GM21360 (cell line): ENCODE results near the gene CENPK.
"Not testable (repeated sequence)": the region's sequence is repeated elsewhere in the genome, so short reads cannot be mapped to it uniquely, and the experiment has no call there.

Source experiments
- ATAC-seq: cut with Tn5 transposase; IDR thresholded peaks from one replicate; pipeline ENCODE4 v1.9.1; 2021; ENCODE audit warnings: mild to moderate bottlenecking, moderate library complexity; ENCODE audit not compliant: unreplicated experiment

The CENPK gene

DNA sequence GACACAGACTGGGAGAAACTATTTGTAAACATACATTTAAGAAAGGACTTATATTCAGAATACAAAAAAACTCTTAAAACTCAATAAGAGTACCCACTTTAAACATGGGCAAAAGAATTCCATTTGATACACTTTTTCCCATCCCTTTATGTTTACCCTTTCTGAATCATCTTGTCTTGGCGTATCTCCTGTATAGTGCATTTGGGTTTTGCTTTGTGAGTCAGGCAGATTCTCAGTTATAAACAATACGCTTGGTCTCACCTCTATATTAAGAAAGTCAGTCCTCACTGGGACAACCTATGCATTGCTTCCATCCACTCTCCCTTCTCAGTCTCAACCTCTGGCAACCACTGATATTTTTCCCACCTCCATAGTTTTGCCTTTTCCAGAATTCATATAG is 54.0 kb downstream of the CENPK start:
- no peak for ATAC-seq

GRCh38 chr5:65506961-65507360 is 56.0 kb downstream of the CENPK start:
- no peak for ATAC-seq

DNA sequence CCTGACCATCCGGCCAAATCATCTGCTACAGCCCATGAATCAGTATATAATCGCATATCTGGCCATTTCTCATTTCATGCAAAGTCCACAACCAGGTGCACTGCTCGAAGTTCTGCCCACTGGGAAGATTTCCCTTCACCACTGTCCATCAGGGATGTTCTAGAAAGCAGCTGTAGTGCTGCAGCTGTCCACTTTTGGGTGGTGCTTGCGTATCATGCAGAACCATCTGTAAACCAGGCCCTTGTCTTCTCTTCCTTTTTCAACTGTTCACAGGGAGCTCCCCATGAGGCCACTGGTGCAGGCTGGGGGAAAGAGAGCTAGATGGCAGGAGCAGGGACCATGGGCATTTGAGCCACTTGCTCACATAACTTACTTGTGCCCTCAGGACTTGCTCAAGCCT is 73.8 kb downstream of the CENPK start:
- ATAC-seq, result no peak

DNA sequence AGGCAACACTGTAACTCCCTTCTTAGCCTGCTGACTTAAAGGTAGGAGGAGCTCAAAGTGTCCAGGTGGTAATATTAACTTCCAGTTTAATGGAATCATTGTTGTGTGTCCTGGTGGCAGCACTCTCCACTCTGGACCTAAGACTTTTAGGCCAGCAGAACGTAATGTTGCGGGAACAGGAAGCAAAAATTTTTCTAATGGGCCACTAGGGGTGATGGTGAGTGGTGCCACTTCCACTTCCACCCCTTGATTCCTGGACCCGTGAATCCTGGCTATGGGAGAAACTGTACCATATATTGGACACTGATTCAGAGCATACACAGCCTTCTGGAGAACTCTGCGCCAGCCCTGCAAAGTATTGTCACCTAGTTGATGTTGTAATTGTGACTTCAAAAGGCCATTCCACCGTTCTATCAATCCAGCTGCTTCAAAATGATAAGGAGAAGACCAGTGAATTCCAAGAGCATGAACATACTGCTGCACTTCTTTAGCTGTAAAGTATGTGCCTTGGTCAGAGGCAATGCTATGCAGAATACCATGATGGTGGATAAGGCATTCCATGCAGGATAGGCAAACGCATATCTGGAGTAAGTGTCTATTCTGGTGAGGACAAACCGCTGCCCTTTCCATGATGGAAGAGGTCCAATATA is 74.8 kb downstream of the CENPK start:
- not testable (repeated sequence) for ATAC-seq

- ATAC-seq, result not testable (repeated sequence)
Observed at GRCh38 chr5:65486803-65487202, 76.2 kb downstream of the CENPK start.

DNA sequence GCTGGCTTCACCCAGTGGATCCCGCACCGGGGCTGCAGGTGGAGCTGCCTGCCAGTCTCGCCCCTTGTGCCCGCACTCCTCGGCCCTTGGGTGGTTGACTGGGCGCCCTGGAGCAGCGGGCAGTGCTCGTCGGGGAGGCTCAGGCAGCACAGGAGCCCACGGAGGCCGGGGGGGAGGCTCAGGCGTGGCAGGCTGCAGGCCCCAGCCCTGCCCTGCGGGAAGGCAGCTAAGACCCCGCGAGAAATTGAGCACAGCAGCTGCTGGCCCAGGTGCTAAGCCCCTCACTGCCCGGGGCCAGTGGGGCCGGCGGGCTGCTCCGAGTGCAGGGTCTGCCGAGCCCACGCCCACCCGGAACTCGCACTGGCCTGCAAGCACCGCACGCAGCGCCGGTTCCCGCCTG is 77.6 kb downstream of the CENPK start:
- no peak for ATAC-seq

DNA sequence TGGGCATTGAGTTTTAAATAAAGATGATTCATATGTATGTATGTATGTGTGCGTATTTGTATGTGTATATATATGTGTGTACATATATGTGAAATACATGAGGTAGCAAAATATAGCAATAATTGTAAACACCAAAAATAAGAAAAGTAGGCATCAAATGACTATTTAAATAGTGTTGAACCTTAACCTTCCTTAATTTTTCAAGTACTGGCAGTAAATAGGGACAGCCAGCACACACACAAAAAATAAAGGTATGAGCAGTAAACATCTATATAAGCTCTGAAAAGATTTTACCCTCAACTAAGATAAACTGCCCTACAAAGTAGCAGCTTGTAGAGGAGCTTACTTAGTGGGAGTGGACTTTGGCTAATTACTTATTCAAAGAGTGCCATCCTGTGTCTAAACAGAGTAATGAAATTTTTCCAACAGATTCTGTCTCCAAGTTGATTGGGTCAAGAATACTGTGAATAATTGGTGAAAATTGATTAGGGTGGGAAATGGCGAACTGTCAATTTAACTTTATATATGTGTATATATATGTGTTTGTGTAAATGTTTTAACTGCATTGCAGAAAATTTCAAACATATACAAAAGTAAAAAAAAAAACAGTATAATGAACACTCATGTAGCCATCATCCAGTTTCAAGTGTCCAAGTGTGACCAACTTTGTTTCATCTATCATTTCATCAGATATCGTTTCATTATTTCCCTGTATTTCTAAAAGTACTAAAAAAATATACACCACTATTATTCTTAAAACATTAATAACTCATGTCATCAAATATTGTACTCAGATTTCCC is 79.2 kb downstream of the CENPK start:
- ATAC-seq, result peak; percentile 40

- no peak for ATAC-seq
Observed at GRCh38 chr5:65482736-65483545, 80.0 kb downstream of the CENPK start.

- no peak for ATAC-seq
Observed at GRCh38 chr5:65482296-65482735, 80.7 kb downstream of the CENPK start.

DNA sequence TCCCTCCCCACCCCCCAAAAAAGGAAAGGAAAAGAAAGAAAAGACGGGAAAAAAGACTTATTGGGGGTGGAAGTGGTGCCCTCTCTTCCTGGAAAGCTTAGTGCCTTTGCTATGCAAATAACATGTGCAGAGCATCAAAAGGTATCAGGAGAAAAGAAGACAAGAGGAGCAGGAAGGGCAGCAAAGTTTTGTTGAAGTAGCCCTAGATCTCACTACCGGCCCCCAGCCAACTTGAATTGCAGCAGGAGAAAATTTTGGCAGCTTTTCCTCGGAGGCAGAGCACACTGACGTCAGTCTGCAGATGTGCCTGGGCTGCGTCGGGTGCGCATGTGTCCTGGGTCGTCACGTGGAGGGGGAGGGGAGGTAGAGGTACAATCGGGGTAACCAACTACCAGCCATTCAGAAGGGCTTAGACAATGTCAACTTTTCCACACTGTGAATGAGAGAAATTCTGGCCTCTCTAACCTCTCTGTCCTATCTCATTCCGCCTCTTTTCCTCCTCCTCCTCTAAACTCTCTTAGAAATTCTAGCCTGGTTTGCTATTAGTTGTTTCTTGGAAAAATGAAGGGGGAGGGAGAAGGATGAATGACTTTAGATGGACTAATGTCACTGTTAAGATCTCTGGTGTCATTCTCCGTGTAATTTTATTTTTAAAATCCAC is 81.2 kb downstream of the CENPK start, which contains the start of gene ADAMTS6:
TSS of gene ADAMTS6 (minus strand) at position 286 of the 661 bp plus-strand sequence. CDS start 8,247 bp downstream, outside the sequence.
- ATAC-seq, result peak; percentile 78

GRCh38 chr5:65481171-65481581 is 81.8 kb downstream of the CENPK start:
- no peak for ATAC-seq

DNA sequence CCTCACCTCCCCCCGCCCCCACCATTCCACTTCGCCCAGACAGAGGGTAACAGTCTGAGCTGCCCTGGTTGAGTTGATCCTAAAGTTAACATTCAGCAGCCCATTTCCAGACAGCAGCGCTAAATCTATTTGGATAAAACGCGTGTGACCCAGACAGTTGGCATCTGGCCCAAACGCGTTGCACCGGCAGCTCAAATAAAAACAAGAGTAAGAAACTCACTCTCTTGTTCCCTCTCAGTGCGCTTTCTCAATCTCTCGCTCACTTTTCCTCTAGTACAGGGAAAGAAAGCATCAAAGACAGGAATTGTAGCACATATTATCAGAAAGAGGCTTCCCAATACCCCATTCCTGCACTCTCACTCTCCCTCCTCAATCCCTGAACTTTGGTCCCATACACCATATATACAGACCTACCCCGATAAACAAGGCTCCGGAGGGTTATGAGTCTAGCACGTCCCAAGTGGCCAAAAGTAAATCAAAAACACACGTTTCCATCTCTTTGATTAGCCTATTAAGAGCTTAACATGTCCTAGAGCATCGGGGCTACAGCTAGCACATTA is 82.6 kb downstream of the CENPK start:
- peak; percentile 32 for ATAC-seq

GRCh38 chr5:65479527-65479926 is 83.4 kb downstream of the CENPK start:
- ATAC-seq, result no peak

DNA sequence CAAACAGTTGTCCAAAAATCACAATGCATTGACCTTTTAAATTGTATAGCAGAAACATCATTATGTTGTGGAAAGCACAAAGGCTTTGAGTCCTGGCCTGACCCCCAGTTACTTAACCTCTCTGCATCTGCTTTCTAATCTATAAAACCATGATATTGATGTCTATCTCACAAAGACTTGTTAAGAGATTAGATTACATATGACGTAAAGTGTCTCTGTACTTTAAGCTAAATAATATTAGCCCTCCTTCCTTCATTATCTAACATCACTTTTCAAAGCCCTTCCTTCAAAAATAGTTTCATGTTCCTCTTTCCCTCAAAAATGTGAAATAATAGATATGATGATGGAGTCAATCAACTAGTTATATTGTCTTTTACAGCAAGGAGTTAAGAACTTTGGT is 84.6 kb downstream of the CENPK start:
- ATAC-seq, result no peak

- no peak for ATAC-seq
Observed at GRCh38 chr5:65475895-65476294, 87.1 kb downstream of the CENPK start.

DNA sequence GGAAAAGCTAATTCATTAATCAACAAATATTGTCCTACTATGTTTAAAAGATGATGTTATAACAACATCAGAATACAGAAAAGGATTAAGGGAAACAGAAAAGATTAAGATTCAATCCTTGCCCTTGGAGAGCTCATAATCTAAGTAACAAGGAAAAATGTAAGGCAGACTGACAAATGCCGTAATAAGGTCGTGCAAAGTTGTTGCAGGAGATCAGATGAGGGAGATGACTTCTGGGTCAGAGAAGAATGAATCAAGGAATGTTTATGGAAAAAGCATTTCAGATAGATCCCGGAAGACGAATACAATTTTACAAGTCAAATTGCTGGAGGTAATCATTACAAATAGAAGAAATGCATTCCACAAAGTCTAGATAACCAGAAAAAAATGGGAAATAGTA is 87.6 kb downstream of the CENPK start:
- ATAC-seq, result no peak

GRCh38 chr5:65474130-65474711 is 88.7 kb downstream of the CENPK start:
- ATAC-seq, result no peak

DNA sequence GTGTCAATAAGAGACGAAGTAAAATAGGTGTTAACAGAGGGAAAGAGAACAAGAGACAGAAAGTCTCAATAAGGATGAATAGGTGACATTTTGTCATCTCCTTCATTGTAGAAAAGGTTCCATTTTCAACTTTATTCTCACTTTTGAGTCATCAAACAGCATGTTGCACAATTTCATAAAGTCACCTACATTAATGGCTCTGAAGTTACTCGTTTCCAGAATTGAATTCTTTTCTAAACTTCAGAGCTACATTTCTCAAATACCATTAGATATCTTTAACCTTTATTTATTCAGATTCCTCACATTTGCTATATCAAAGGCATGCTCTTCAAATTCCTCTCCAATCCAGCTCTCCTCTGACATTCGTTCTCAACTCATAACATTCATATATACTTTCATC is 94.3 kb downstream of the CENPK start:
- no peak for ATAC-seq
